Vagina (tissue), 2 donors: ENCODE data around the gene OR10C1. TPM values are rescaled to one million over a fixed set of nuclear protein-coding genes. Genes with fewer than 3 reads are reported as not detected.

Source experiments
- DNase-seq, 2 donors: peaks; one replicate each; pipeline ENCODE4 v3.0.0-alpha.2; 2017; ENCODE audit errors: extremely low spot score in 2 of 2
- H3K27ac ChIP-seq: fragments of 200-600 bp; sonication (generic); one replicate; pipeline ENCODE4 v1.5.1; 2019
- H3K27me3 ChIP-seq: fragments of 200-600 bp; sonication (generic); one replicate; pipeline ENCODE4 v1.5.1; 2019
- H3K36me3 ChIP-seq, 2 donors: fragments of 200-600 bp; sonication (generic); one replicate each; pipeline ENCODE4 v1.5.1; 2017 to 2019
- H3K4me1 ChIP-seq: fragments of 200-600 bp; sonication (generic); one replicate; pipeline ENCODE4 v1.5.1; 2019
- H3K4me3 ChIP-seq, 2 donors: fragments of 200-600 bp; sonication (generic); 1 replicate in 1 of 2; 2 replicates in 1 of 2; pipeline ENCODE4 v1.5.1; 2016 to 2019
- H3K9me3 ChIP-seq: fragments of 200-600 bp; sonication (generic); one replicate; pipeline ENCODE4 v1.5.1; 2019
- CTCF ChIP-seq, 3 experiments: fragments of 450-650 bp in 2 of 3; fragments of 200-600 bp in 1 of 3; sonication (generic) in 1 of 3; IDR thresholded peaks; one replicate each; pipeline ENCODE4 v1.5.1; 2017 to 2019; ENCODE audit warnings: antibody characterized with exemption in 3 of 3, mild to moderate bottlenecking in 2 of 3, moderate library complexity in 2 of 3
- POLR2A ChIP-seq, 2 donors: fragments of 450-650 bp; IDR thresholded peaks; one replicate each; pipeline ENCODE4 v1.6.1; 2017; ENCODE audit warnings: antibody characterized with exemption in 2 of 2, mild to moderate bottlenecking in 2 of 2, moderate library complexity in 2 of 2
- POLR2AphosphoS5 ChIP-seq, 2 donors: sonication (generic); formaldehyde crosslinking; IDR thresholded peaks; one replicate each; pipeline ENCODE4 v1.9.0; 2017; ENCODE audit warnings: antibody characterized with exemption in 2 of 2, mild to moderate bottlenecking in 2 of 2, low read depth in 1 of 2; ENCODE audit not compliant: insufficient read depth in 1 of 2
- intact Hi-C: fragments of 100-400 bp; cut with DNase I; formaldehyde crosslinking; loops from one replicate; pipeline ENCODE4 v1.15.1; 2023
- total RNA-seq: library from RNA; depleted of rRNA; stranded (reverse); fragments of >200 nt; gene quantifications from one replicate; pipeline ENCODE4 v1.2.3, GENCODE V29; 2016

The OR10C1 gene
- total RNA-seq, 1 donor from 2014 or later, result not detected

GRCh38 chr6:29489286-29489685 lies 50.2 kb downstream of the OR10C1 start:
- Histone ChIP-seq H3K4me3 (no peak overlapping the region), H3K9me3 (no peaks in the 10 kb centered on the region), H3K27me3 (no peaks in the 10 kb centered on the region), H3K4me1 (no peaks in the 10 kb centered on the region), H3K27ac (no peak overlapping the region), H3K36me3 (no peaks in the 10 kb centered on the region)
- intact Hi-C loops, result no loop called here
- TF ChIP-seq POLR2AphosphoS5 (IDR thresholded peaks at IDR 0.05; ENCODE audit: insufficient read depth in 1 of 2, low read depth in 1 of 2), result no peak
- TF ChIP-seq CTCF (IDR thresholded peaks at IDR 0.05), result no peak
- TF ChIP-seq POLR2A (IDR thresholded peaks at IDR 0.05), result no peak
- peak in 1 of 2 donors; percentile 72 for DNase-seq

GRCh38 chr6:29490055-29490454 lies 50.9 kb downstream of the OR10C1 start:
- Histone ChIP-seq H3K36me3 (no peaks in the 10 kb centered on the region), H3K9me3 (no peaks in the 10 kb centered on the region), H3K27me3 (no peaks in the 10 kb centered on the region), H3K4me1 (no peaks in the 10 kb centered on the region), H3K4me3 (no peak overlapping the region), H3K27ac (no peak overlapping the region)
- intact Hi-C loops, result no loop called here
- no peak for DNase-seq
- TF ChIP-seq POLR2AphosphoS5 (IDR thresholded peaks at IDR 0.05; ENCODE audit: insufficient read depth in 1 of 2, low read depth in 1 of 2) (no peak), CTCF (IDR thresholded peaks at IDR 0.05) (no peak), POLR2A (IDR thresholded peaks at IDR 0.05) (no peak)

GRCh38 chr6:29490552-29490951 lies 51.4 kb downstream of the OR10C1 start:
- H3K36me3 ChIP-seq, result no peaks in the 10 kb centered on the region
- H3K4me3 ChIP-seq, result no peak overlapping the region
- H3K4me1 ChIP-seq, result no peaks in the 10 kb centered on the region
- TF ChIP-seq CTCF (IDR thresholded peaks at IDR 0.05) (no peak), POLR2A (IDR thresholded peaks at IDR 0.05) (no peak), POLR2AphosphoS5 (IDR thresholded peaks at IDR 0.05; ENCODE audit: insufficient read depth in 1 of 2, low read depth in 1 of 2) (no peak)
- peak in 1 of 2 donors; percentile 18 for DNase-seq
- intact Hi-C loops, result no loop called here
- no peaks in the 10 kb centered on the region for H3K27me3 ChIP-seq
- H3K27ac ChIP-seq, result no peak overlapping the region
- H3K9me3 ChIP-seq, result no peaks in the 10 kb centered on the region

Other genes starting within 250 kb of the OR10C1 start
- gene OR14J1, start 137.6 kb upstream of the OR10C1 start, total RNA-seq, result 0.74 TPM
- not detected for gene OR5V1, start 70.4 kb upstream of the OR10C1 start, total RNA-seq
- not detected for gene OR12D3, start 64.0 kb upstream of the OR10C1 start, total RNA-seq
- gene OR12D2, start 43.7 kb upstream of the OR10C1 start, total RNA-seq, result not detected
- gene OR12D1, start 24.4 kb upstream of the OR10C1 start, total RNA-seq, result not detected
- gene OR11A1, start 17.8 kb downstream of the OR10C1 start, total RNA-seq, result not detected
- gene OR2H1, start 17.8 kb downstream of the OR10C1 start, total RNA-seq, result not detected
- not detected for gene MAS1L, start 48.6 kb downstream of the OR10C1 start, total RNA-seq
- gene UBD, start 120.4 kb downstream of the OR10C1 start, total RNA-seq, result not detected
- gene OR2H2, start 145.8 kb downstream of the OR10C1 start, total RNA-seq, result not detected
- gene GABBR1, start 193.9 kb downstream of the OR10C1 start, total RNA-seq, result 58.4 TPM
- not detected for gene MOG, start 217.8 kb downstream of the OR10C1 start, total RNA-seq
- 3.7 TPM for gene ZFP57, start 241.8 kb downstream of the OR10C1 start, total RNA-seq